Thymus (tissue), 11 donors: ENCODE data around the gene LSM14A. TPM values are rescaled to one million over a fixed set of nuclear protein-coding genes. Genes with fewer than 3 reads are reported as not detected.
"Not testable (repeated sequence)": the region's sequence is repeated elsewhere in the genome, so short reads cannot be mapped to it uniquely, and the experiment has no call there.

Experiments
- DNase-seq, 9 donors: peaks; one replicate each; pipeline ENCODE4 v3.0.0-alpha.2; 2013; ENCODE audit warnings: low spot score in 9 of 9, low read depth in 6 of 9, missing footprints in 1 of 9
- H3K27ac ChIP-seq, 2 donors: one replicate each; pipeline ENCODE4 v1.5.1; 2013; ENCODE audit warnings: control low read depth in 1 of 2, low read depth in 1 of 2, low read length in 1 of 2, mild to moderate bottlenecking in 1 of 2, moderate library complexity in 1 of 2
- H3K27me3 ChIP-seq, 2 donors: one replicate each; pipeline ENCODE4 v1.5.1; 2013; ENCODE audit warnings: low read length in 1 of 2; ENCODE audit not compliant: control insufficient read depth in 2 of 2, insufficient read depth in 1 of 2
- H3K36me3 ChIP-seq, 2 donors: one replicate each; pipeline ENCODE4 v1.5.1; 2013; ENCODE audit warnings: low read length in 1 of 2, mild to moderate bottlenecking in 1 of 2, moderate library complexity in 1 of 2; ENCODE audit not compliant: control insufficient read depth in 2 of 2, insufficient read depth in 2 of 2
- H3K4me1 ChIP-seq, 2 donors: one replicate each; pipeline ENCODE4 v1.5.1; 2013; ENCODE audit warnings: low read length in 2 of 2; ENCODE audit not compliant: control insufficient read depth in 2 of 2, insufficient read depth in 2 of 2
- H3K4me3 ChIP-seq, 2 donors: one replicate each; pipeline ENCODE4 v1.5.1; 2013; ENCODE audit warnings: low read length in 2 of 2, control low read depth in 1 of 2, mild to moderate bottlenecking in 1 of 2
- H3K9me3 ChIP-seq, 2 donors: one replicate each; pipeline ENCODE4 v1.5.1; 2013; ENCODE audit warnings: low read length in 1 of 2, mild to moderate bottlenecking in 1 of 2; ENCODE audit not compliant: control insufficient read depth in 2 of 2, insufficient read depth in 1 of 2
- WGBS: extraction: QIAGEN DNeasy Blood & Tissue Kit; methylation state at CpG from one replicate; pipeline ENCODE4 v1.1.7; 2013; 5-methylcytosine and 5-hydroxymethylcytosine counted together
- polyA plus RNA-seq: library from polyadenylated mRNA; stranded (reverse); fragments of 200-250 nt; gene quantifications from one replicate; pipeline ENCODE4 v1.2.3, GENCODE V29; 2013
- total RNA-seq: library from RNA; stranded (reverse); fragments of 120-200 nt; gene quantifications from one replicate; pipeline ENCODE4 v1.2.4, GENCODE V29; 2013
- donor health status: healthy.

The LSM14A gene
- total and polyA plus RNA-seq, 2 donors = 53.3 to 91.2 TPM

- Histone ChIP-seq H3K27ac (no peak overlapping the region), H3K36me3 (no peaks in the 10 kb centered on the region), H3K4me3 (no peak overlapping the region), H3K9me3 (no peaks in the 10 kb centered on the region), H3K4me1 (no peaks in the 10 kb centered on the region), H3K27me3 (no peaks in the 10 kb centered on the region)
- no peak for DNase-seq
- 92% methylated on average over 5 of the region's 5 CpGs for WGBS
Observed at GRCh38 chr19:34149873-34150272, 22.4 kb upstream of the LSM14A start.

GRCh38 chr19:34150558-34150957 lies 21.7 kb upstream of the LSM14A start:
- 95% methylated on average over 4 of the region's 4 CpGs for WGBS
- Histone ChIP-seq H3K27ac (no peak overlapping the region), H3K9me3 (no peaks in the 10 kb centered on the region), H3K36me3 (no peaks in the 10 kb centered on the region), H3K27me3 (no peaks in the 10 kb centered on the region), H3K4me3 (no peak overlapping the region), H3K4me1 (no peaks in the 10 kb centered on the region)
- no peak for DNase-seq

GRCh38 chr19:34151439-34151838 lies 20.9 kb upstream of the LSM14A start:
- WGBS = 94% methylated on average over 5 of the region's 5 CpGs
- no peaks in the 10 kb centered on the region for H3K27me3 ChIP-seq
- no peak overlapping the region for H3K27ac ChIP-seq
- H3K4me3 ChIP-seq = no peak overlapping the region
- DNase-seq = no peak
- no peaks in the 10 kb centered on the region for H3K4me1 ChIP-seq
- H3K9me3 ChIP-seq = no peaks in the 10 kb centered on the region
- H3K36me3 ChIP-seq = no peaks in the 10 kb centered on the region

GRCh38 chr19:34154401-34154800 lies 17.9 kb upstream of the LSM14A start:
- no peaks in the 10 kb centered on the region for H3K9me3 ChIP-seq
- DNase-seq = no peak
- H3K4me1 ChIP-seq = no peaks in the 10 kb centered on the region
- H3K27ac ChIP-seq = no peak overlapping the region
- no peak overlapping the region for H3K4me3 ChIP-seq
- H3K36me3 ChIP-seq = no peaks in the 10 kb centered on the region
- WGBS = 94% methylated on average over 2 of the region's 2 CpGs
- no peaks in the 10 kb centered on the region for H3K27me3 ChIP-seq

- no peak for DNase-seq
- Histone ChIP-seq H3K4me1 (no peaks in the 10 kb centered on the region), H3K27ac (no peak overlapping the region), H3K27me3 (no peaks in the 10 kb centered on the region), H3K9me3 (no peaks in the 10 kb centered on the region), H3K36me3 (no peaks in the 10 kb centered on the region), H3K4me3 (no peak overlapping the region)
- WGBS = 96% methylated on average over 5 of the region's 5 CpGs
Observed at GRCh38 chr19:34155686-34156085, 16.6 kb upstream of the LSM14A start.

GRCh38 chr19:34158966-34159365 lies 13.3 kb upstream of the LSM14A start:
- H3K9me3 ChIP-seq, H3K4me1 ChIP-seq, H3K4me3 ChIP-seq, H3K27me3 ChIP-seq, H3K27ac ChIP-seq, H3K36me3 ChIP-seq, DNase-seq: not testable (repeated sequence)
- WGBS = 92% methylated on average over 7 of the region's 7 CpGs

- not testable (repeated sequence) for H3K27me3 ChIP-seq, H3K9me3 ChIP-seq, DNase-seq, H3K4me1 ChIP-seq, H3K4me3 ChIP-seq, H3K27ac ChIP-seq, H3K36me3 ChIP-seq
- 96% methylated on average over 5 of the region's 5 CpGs for WGBS
Observed at GRCh38 chr19:34159541-34159940, 12.8 kb upstream of the LSM14A start.

GRCh38 chr19:34161902-34162301 lies 10.4 kb upstream of the LSM14A start:
- not testable (repeated sequence) for H3K4me3 ChIP-seq, DNase-seq, H3K9me3 ChIP-seq, H3K27me3 ChIP-seq, H3K27ac ChIP-seq, H3K36me3 ChIP-seq, H3K4me1 ChIP-seq
- WGBS = 61% methylated on average over 2 of the region's 2 CpGs

GRCh38 chr19:34165295-34165738 lies 7.0 kb upstream of the LSM14A start:
- WGBS = 84% methylated on average over 8 of the region's 8 CpGs
- no peak overlapping the region for H3K27ac ChIP-seq
- H3K36me3 ChIP-seq = no peaks in the 10 kb centered on the region
- H3K4me1 ChIP-seq = no peaks in the 10 kb centered on the region
- H3K9me3 ChIP-seq = no peaks in the 10 kb centered on the region
- H3K4me3 ChIP-seq = no peak overlapping the region
- no peaks in the 10 kb centered on the region for H3K27me3 ChIP-seq
- no peak for DNase-seq
